ENCODE results near the gene TPSD1. TPM values are rescaled to one million over a fixed set of nuclear protein-coding genes. Genes with fewer than 3 reads are reported as not detected.

The TPSD1 gene
- total and polyA plus RNA-seq, 2 donors from 2014 or later: 7.9 TPM; not detected in 1

GRCh38 chr16:1279945-1280589 lies 24.2 kb downstream of the TPSD1 start:
- no peak overlapping the region for H3K27ac ChIP-seq (ENCODE audit: low read depth in 2 of 2, low read length in 2 of 2)
- no peak for TF ChIP-seq CTCF (IDR thresholded peaks at IDR 0.05; ENCODE audit: borderline replicate concordance, extremely low read depth, insufficient read depth)
- H3K4me3 ChIP-seq (ENCODE audit: low read length in 3 of 3): no peak overlapping the region
- FAIRE-seq (no peak), DNase-seq (peak in 1 of 5 donors; percentile 67)
- no peaks in the 10 kb centered on the region for H3K9me3 ChIP-seq (ENCODE audit: control insufficient read depth in 2 of 3, insufficient read depth in 1 of 3, low read length in 3 of 3)
- intact Hi-C loops (cut with DNase I): no loop called here
- H3K27me3 ChIP-seq (ENCODE audit: control insufficient read depth, insufficient read depth, low read length): no peaks in the 10 kb centered on the region
- no peaks in the 10 kb centered on the region for H3K4me1 ChIP-seq (ENCODE audit: control insufficient read depth in 2 of 3, insufficient read depth in 2 of 3, low read depth in 1 of 3, low read length in 3 of 3)
- no peaks in the 10 kb centered on the region for H3K36me3 ChIP-seq (ENCODE audit: control insufficient read depth in 2 of 3, insufficient read depth in 3 of 3, low read length in 3 of 3)
- no peak overlapping the region for H3K9ac ChIP-seq (ENCODE audit: low read length in 3 of 3)

DNA sequence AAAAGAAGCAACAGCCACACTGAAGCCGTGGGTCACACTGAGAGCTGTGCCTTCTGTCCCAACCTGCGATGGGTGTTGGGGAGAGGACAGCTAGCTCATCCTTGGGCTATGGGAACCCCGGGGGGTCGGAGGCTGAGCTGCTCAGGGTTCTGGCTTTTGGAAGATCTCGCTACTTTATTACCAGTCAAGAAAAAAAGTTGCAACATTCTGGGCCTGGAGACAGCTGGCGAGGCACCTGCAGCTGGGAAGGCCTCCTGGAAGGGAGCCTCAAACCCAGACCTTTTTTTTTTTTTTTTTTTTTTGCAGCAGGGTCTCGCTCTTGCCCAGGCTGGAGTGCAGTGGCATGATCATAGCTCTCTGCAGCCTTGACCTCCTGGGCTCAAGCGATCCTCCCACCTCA lies 24.9 kb downstream of the TPSD1 start:
- no peaks in the 10 kb centered on the region for H3K4me1 ChIP-seq (ENCODE audit: control insufficient read depth in 2 of 3, insufficient read depth in 2 of 3, low read depth in 1 of 3, low read length in 3 of 3)
- H3K9me3 ChIP-seq (ENCODE audit: control insufficient read depth in 2 of 3, insufficient read depth in 1 of 3, low read length in 3 of 3): no peaks in the 10 kb centered on the region
- no peak overlapping the region for H3K27ac ChIP-seq (ENCODE audit: low read depth in 2 of 2, low read length in 2 of 2)
- TF ChIP-seq CTCF (IDR thresholded peaks at IDR 0.05; ENCODE audit: borderline replicate concordance, extremely low read depth, insufficient read depth): no peak
- H3K9ac ChIP-seq (ENCODE audit: low read length in 3 of 3): no peak overlapping the region
- FAIRE-seq: no peak
- no peaks in the 10 kb centered on the region for H3K27me3 ChIP-seq (ENCODE audit: control insufficient read depth, insufficient read depth, low read length)
- H3K36me3 ChIP-seq (ENCODE audit: control insufficient read depth in 2 of 3, insufficient read depth in 3 of 3, low read length in 3 of 3): no peaks in the 10 kb centered on the region
- no peak overlapping the region for H3K4me3 ChIP-seq (ENCODE audit: low read length in 3 of 3)
- DNase-seq: no peak
- intact Hi-C loops (cut with DNase I): no loop called here

DNA sequence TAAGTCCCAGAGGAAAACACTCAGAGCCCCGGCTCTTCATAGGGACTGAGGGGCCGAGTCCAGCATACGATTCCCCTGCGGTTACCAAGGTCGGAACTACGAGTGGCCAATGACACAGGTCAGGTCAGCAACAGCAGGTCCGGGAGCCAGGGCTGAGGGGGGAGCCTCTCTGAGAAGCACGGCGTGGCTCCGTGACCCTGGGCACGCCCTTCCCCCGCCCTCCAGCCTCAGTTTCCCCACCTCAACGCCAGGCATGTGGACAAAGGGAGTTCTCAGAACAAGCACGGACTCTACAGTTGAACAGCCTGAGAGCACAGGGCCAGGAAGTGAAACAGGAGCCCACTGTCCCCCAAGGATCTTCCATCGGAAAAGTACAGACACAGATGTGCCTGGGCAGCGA lies 25.6 kb downstream of the TPSD1 start:
- no peak for TF ChIP-seq CTCF (IDR thresholded peaks at IDR 0.05; ENCODE audit: borderline replicate concordance, extremely low read depth, insufficient read depth)
- H3K9ac ChIP-seq (ENCODE audit: low read length in 3 of 3): no peak overlapping the region
- FAIRE-seq (no peak), DNase-seq (no peak)
- intact Hi-C loops (cut with DNase I): no loop called here
- no peaks in the 10 kb centered on the region for H3K9me3 ChIP-seq (ENCODE audit: control insufficient read depth in 2 of 3, insufficient read depth in 1 of 3, low read length in 3 of 3)
- H3K36me3 ChIP-seq (ENCODE audit: control insufficient read depth in 2 of 3, insufficient read depth in 3 of 3, low read length in 3 of 3): no peaks in the 10 kb centered on the region
- H3K27ac ChIP-seq (ENCODE audit: low read depth in 2 of 2, low read length in 2 of 2): no peak overlapping the region
- no peak overlapping the region for H3K4me3 ChIP-seq (ENCODE audit: low read length in 3 of 3)
- no peaks in the 10 kb centered on the region for H3K27me3 ChIP-seq (ENCODE audit: control insufficient read depth, insufficient read depth, low read length)
- H3K4me1 ChIP-seq (ENCODE audit: control insufficient read depth in 2 of 3, insufficient read depth in 2 of 3, low read depth in 1 of 3, low read length in 3 of 3): no peaks in the 10 kb centered on the region

Data from kidney (tissue), 14 donors.